ENCODE measurements around the gene LMX1A. TPM values are rescaled to one million over a fixed set of nuclear protein-coding genes. Genes with fewer than 3 reads are reported as not detected.

Gene LMX1A
- total RNA-seq, 4 donors from 2014 or later = 0.13 to 1.1 (median 0.51) TPM

- Histone ChIP-seq H3K4me1 (peaks cover 0 to 18% (median 4%) of the 10 kb centered on the region in 3 donors), H3K9me3 (no peaks in the 10 kb centered on the region), H3K27ac (peak overlapping the region in 3 of 4 donors; percentile 66 to 76 (median 70)), H3K4me3 (no peak overlapping the region), H3K27me3 (no peaks in the 10 kb centered on the region), H3K36me3 (no peaks in the 10 kb centered on the region)
- TF ChIP-seq POLR2A (IDR thresholded peaks at IDR 0.05) (no peak), EP300 (IDR thresholded peaks at IDR 0.05) (no peak), POLR2AphosphoS5 (IDR thresholded peaks at IDR 0.05) (no peak), CTCF (IDR thresholded peaks at IDR 0.05) (no peak)
- 0 to 67% methylated on average over 1 of the region's 5 CpGs for WGBS, 2 donors (ENCODE audit: low coverage in 1 of 2)
- no peak for ATAC-seq
Measured at GRCh38 chr1:165383599-165384405, 27.3 kb upstream of the LMX1A start.

- TF ChIP-seq EP300 (IDR thresholded peaks at IDR 0.05) (no peak), CTCF (IDR thresholded peaks at IDR 0.05) (no peak), POLR2AphosphoS5 (IDR thresholded peaks at IDR 0.05) (peak; percentile 57), POLR2A (IDR thresholded peaks at IDR 0.05) (no peak)
- Histone ChIP-seq H3K9me3 (no peaks in the 10 kb centered on the region), H3K27me3 (no peaks in the 10 kb centered on the region), H3K36me3 (no peaks in the 10 kb centered on the region), H3K4me1 (peaks cover 0 to 18% (median 4%) of the 10 kb centered on the region in 3 donors), H3K27ac (peak overlapping the region in 3 of 4 donors; percentile 66 to 76 (median 70)), H3K4me3 (no peak overlapping the region)
- WGBS, 2 donors (ENCODE audit: low coverage in 1 of 2) = 0 to 30% methylated on average over 1 to 6 of the region's 6 CpGs
- ATAC-seq = peak; percentile 97
Measured at GRCh38 chr1:165383067-165383466, 26.6 kb upstream of the LMX1A start.

- Histone ChIP-seq H3K4me3 (no peak overlapping the region), H3K27me3 (no peaks in the 10 kb centered on the region), H3K9me3 (no peaks in the 10 kb centered on the region), H3K4me1 (peaks cover 0 to 21% (median 4%) of the 10 kb centered on the region in 3 donors), H3K27ac (no peak overlapping the region), H3K36me3 (no peaks in the 10 kb centered on the region)
- WGBS, 2 donors (ENCODE audit: low coverage in 1 of 2) = 81 to 86% methylated on average over 5 to 6 of the region's 6 CpGs
- TF ChIP-seq POLR2AphosphoS5 (IDR thresholded peaks at IDR 0.05) = no peak
- no peak for TF ChIP-seq CTCF (IDR thresholded peaks at IDR 0.05)
- TF ChIP-seq EP300 (IDR thresholded peaks at IDR 0.05) = no peak
- no peak for TF ChIP-seq POLR2A (IDR thresholded peaks at IDR 0.05)
- ATAC-seq = no peak
Measured at GRCh38 chr1:165381745-165382505, 25.4 kb upstream of the LMX1A start.

- 0 to 14% methylated on average over 1 to 12 of the region's 12 CpGs for WGBS, 2 donors (ENCODE audit: low coverage in 1 of 2)
- Histone ChIP-seq H3K4me3 (peak overlapping the region in 1 of 2 donors; percentile 55), H3K27ac (peak overlapping the region in 3 of 4 donors; percentile 89 to 97 (median 89)), H3K36me3 (no peaks in the 10 kb centered on the region), H3K9me3 (no peaks in the 10 kb centered on the region), H3K27me3 (no peaks in the 10 kb centered on the region), H3K4me1 (peaks cover 0 to 22% (median 16%) of the 10 kb centered on the region in 3 donors)
- TF ChIP-seq POLR2A (IDR thresholded peaks at IDR 0.05) = no peak
- peak; percentile 4 for ATAC-seq
Measured at GRCh38 chr1:165376811-165377311, 20.3 kb upstream of the LMX1A start.

- ATAC-seq = peak; percentile 96
- peak overlapping the region; percentile 85 to 97 (median 89) for H3K27ac ChIP-seq
Measured at GRCh38 chr1:165376041-165376810, 19.7 kb upstream of the LMX1A start.

More at GRCh38 chr1:165376041-165376810, 19.7 kb upstream of the LMX1A start:
- Histone ChIP-seq H3K9me3 (no peaks in the 10 kb centered on the region), H3K27me3 (no peaks in the 10 kb centered on the region), H3K36me3 (no peaks in the 10 kb centered on the region), H3K4me3 (peak overlapping the region; percentile 17 to 55), H3K4me1 (peaks cover 0 to 22% (median 16%) of the 10 kb centered on the region in 3 donors)
- 0 to 2% methylated on average over 7 to 9 of the region's 46 CpGs for WGBS, 2 donors (ENCODE audit: low coverage in 1 of 2)
- TF ChIP-seq CTCF (IDR thresholded peaks at IDR 0.05) (peak in 1 of 4 experiments; percentile 11), POLR2A (IDR thresholded peaks at IDR 0.05) (no peak), EP300 (IDR thresholded peaks at IDR 0.05) (no peak)

Measured in gastroesophageal sphincter (tissue), 4 donors.